ENCODE measurements around the gene UGT2B17. TPM values are rescaled to one million over a fixed set of nuclear protein-coding genes. Genes with fewer than 3 reads are reported as not detected.

UGT2B17 gene
- total and polyA plus RNA-seq, 2 of the 13 experiments (the other 11 are each of a cell fraction or from before 2014, with no cell fraction given): not detected

DNA sequence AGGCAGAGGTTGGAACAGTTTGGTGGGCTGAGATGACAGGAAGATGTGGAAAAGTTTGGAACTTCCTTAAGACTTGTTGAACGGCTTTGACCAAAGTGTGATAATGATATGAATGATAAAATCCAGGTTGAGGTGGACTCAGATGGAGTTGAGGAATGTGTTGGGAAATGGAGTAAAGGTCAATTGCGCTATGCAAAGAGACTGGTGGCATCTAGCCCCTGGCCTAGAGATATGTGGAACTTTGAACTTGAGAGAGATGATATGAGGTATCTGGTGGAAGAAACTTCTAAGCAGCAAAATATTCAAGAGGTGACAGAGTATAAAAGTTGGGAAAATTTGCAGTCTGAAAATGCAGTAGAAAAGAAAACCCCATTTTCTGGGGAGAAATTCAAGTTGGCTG is 21.4 kb upstream of the UGT2B17 start (continued):
- TF ChIP-seq, protein P1, sequence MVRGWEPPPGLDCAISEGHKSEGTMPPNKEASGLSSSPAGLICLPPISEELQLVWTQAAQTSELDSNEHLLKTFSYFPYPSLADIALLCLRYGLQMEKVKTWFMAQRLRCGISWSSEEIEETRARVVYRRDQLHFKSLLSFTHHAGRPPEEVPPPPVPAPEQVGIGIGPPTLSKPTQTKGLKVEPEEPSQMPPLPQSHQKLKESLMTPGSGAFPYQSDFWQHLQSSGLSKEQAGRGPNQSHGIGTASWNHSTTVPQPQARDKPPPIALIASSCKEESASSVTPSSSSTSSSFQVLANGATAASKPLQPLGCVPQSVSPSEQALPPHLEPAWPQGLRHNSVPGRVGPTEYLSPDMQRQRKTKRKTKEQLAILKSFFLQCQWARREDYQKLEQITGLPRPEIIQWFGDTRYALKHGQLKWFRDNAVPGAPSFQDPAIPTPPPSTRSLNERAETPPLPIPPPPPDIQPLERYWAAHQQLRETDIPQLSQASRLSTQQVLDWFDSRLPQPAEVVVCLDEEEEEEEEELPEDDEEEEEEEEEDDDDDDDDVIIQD (CRISPR knock-in tag; IDR thresholded peaks at IDR 0.05; ENCODE audit: low read depth): 0 out of 2 replicates have a peak, but pooled peaks have one; percentile 20
- TF ChIP-seq ZMYM4 (CRISPR knock-in tag; IDR thresholded peaks at IDR 0.05) (peak; percentile 42; the same call in 1 of the 2 replicates), HNF4G (IDR thresholded peaks at IDR 0.05; ENCODE audit: borderline replicate concordance, low read depth, low read length) (peak; percentile 35; the same call in 1 of the 2 replicates), HNF4G (CRISPR knock-in tag; IDR thresholded peaks at IDR 0.05; ENCODE audit: borderline replicate concordance, low read depth) (no peak), SKI (IDR thresholded peaks at IDR 0.05; ENCODE audit: partially characterized antibody) (peak; percentile 59), HNRNPLL (IDR thresholded peaks at IDR 0.05; ENCODE audit: low read depth, low read length, poor library complexity, severe bottlenecking) (no peak), NFE2 (CRISPR knock-in tag; IDR thresholded peaks at IDR 0.05) (no peak), PPARG (CRISPR knock-in tag; conservative IDR thresholded peaks at IDR 0.05) (peak; percentile 85), MXI1 (IDR thresholded peaks at IDR 0.05; ENCODE audit: borderline replicate concordance, low read depth, low read length) (no peak), ZNF746 (CRISPR knock-in tag; IDR thresholded peaks at IDR 0.05) (no peak), CEBPG (CRISPR knock-in tag; IDR thresholded peaks at IDR 0.05) (peak; percentile 51; the same call in 1 of the 2 replicates), SOX13 (IDR thresholded peaks at IDR 0.05) (no peak), SOX13 (CRISPR knock-in tag; conservative IDR thresholded peaks at IDR 0.05 in 1 of 2, IDR thresholded peaks at IDR 0.05 in 1 of 2) (peak in 1 of 2 experiments; percentile 20; a peak in 1 of 4 replicates)
- TF ChIP-seq, protein P2, sequence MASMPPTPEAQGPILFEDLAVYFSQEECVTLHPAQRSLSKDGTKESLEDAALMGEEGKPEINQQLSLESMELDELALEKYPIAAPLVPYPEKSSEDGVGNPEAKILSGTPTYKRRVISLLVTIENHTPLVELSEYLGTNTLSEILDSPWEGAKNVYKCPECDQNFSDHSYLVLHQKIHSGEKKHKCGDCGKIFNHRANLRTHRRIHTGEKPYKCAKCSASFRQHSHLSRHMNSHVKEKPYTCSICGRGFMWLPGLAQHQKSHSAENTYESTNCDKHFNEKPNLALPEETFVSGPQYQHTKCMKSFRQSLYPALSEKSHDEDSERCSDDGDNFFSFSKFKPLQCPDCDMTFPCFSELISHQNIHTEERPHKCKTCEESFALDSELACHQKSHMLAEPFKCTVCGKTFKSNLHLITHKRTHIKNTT (CRISPR knock-in tag; IDR thresholded peaks at IDR 0.05): no peak

Measured in HepG2 (cell line).